ENCODE data around the gene NIPAL4. TPM values are rescaled to one million over a fixed set of nuclear protein-coding genes. Genes with fewer than 3 reads are reported as not detected.

NIPAL4 gene
- total and polyA plus RNA-seq, 2 donors (not counting 3 experiments of a cell fraction or from before 2014, with no cell fraction given): not detected

DNA sequence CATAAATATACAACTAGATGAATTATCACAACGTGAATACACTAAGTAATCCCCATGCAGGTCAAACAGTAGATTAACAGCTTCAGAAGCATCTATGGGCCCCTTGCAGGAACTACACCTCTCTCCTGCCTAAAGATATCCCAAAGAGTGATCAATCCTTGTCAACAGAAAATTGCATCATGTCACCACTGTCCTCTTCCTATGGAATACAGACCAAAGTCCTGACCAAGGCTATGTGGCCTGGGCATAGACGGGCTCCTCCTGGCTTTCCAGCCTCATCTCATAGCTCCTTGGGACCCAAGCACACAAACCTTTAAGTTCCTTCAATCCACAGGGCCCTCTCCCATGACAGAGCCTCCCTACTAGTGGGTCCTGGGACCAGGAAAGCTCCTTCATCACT is 25.3 kb downstream of the NIPAL4 start:
- dilution Hi-C loops (cut with MboI; ENCODE audit: extremely low pct_ligation_motif_present, low sequenced_read_pairs) (loop anchor here (25.0 kb wide), 1 partner anchor 148 kb away; a partner anchor contains a TSS), intact Hi-C loops (cut with micrococcal nuclease) (no loop called here)
- Histone ChIP-seq H3K36me3 (ENCODE audit: control insufficient read depth in 2 of 2, extremely low read depth in 1 of 2, insufficient read depth in 2 of 2, low read length in 2 of 2) (peaks cover 0 to 2% of the 10 kb centered on the region in 2 experiments), H3K79me2 (ENCODE audit: control insufficient read depth, insufficient read depth, low read length) (no peaks in the 10 kb centered on the region), H3K27ac (ENCODE audit: insufficient read depth, low read depth, low read length) (no peak overlapping the region), H3K4me2 (ENCODE audit: insufficient read depth, low read length) (no peak overlapping the region), H3K4me3 (replicated peaks in 1 of 3; ENCODE audit: insufficient read depth in 1 of 3, low read depth in 1 of 3, low read length in 3 of 3) (no peak overlapping the region), H4K20me1 (replicated peaks; ENCODE audit: control insufficient read depth, extremely low read depth, insufficient read depth, low read length) (no peaks in the 10 kb centered on the region), H3K9me3 (replicated peaks; ENCODE audit: control insufficient read depth, insufficient read depth, low read length) (no peaks in the 10 kb centered on the region), H2AFZ (ENCODE audit: low read depth, low read length) (no peak overlapping the region), H3K9ac (replicated peaks; ENCODE audit: extremely low read depth, insufficient read depth, low read length) (no peak overlapping the region), H3K27me3 (ENCODE audit: control insufficient read depth in 2 of 2, insufficient read depth in 2 of 2, low read length in 2 of 2) (no peaks in the 10 kb centered on the region), H3K9me1 (replicated peaks; ENCODE audit: control insufficient read depth, extremely low read depth, insufficient read depth, low read length) (no peaks in the 10 kb centered on the region), H3K4me1 (ENCODE audit: control insufficient read depth, extremely low read depth, insufficient read depth, low read length) (no peaks in the 10 kb centered on the region)
- FAIRE-seq (no peak), DNase-seq (ENCODE audit: low read depth, low spot score) (no peak)
- ChIA-PET CTCF (interaction anchor here (1.0 to 2.5 kb wide), 6 partner anchors 8 to 143 kb away, joined by 3 to 12 read pairs (median 5); no protein-coding TSS in a partner anchor), POLR2A (no interaction called here)
- no TSS peak for BruUV-seq (replicated peaks)
- TF ChIP-seq EZH2 (IDR thresholded peaks at IDR 0.05; ENCODE audit: borderline replicate concordance, low read depth, low read length, severe bottlenecking): no peak
- TF ChIP-seq FOS (IDR thresholded peaks at IDR 0.05; ENCODE audit: borderline replicate concordance, insufficient read depth, low read length): no peak
- TF ChIP-seq GATA2 (IDR thresholded peaks at IDR 0.05; ENCODE audit: insufficient read depth, insufficient read length, low read depth, low read length): no peak
- TF ChIP-seq, protein P1, sequence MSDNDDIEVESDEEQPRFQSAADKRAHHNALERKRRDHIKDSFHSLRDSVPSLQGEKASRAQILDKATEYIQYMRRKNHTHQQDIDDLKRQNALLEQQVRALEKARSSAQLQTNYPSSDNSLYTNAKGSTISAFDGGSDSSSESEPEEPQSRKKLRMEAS (IDR thresholded peaks at IDR 0.05; ENCODE audit: insufficient read depth, insufficient read length): no peak
- no peak for TF ChIP-seq JUN (IDR thresholded peaks at IDR 0.05; ENCODE audit: borderline replicate concordance, insufficient read depth, insufficient read length, low read depth)
- no peak for TF ChIP-seq MYC (IDR thresholded peaks at IDR 0.05; ENCODE audit: low read depth, low read length)
- TF ChIP-seq POLR2A (IDR thresholded peaks at IDR 0.05; ENCODE audit: low read depth, low read length): no peak
- no peak for TF ChIP-seq POLR2AphosphoS5 (IDR thresholded peaks at IDR 0.05; ENCODE audit: insufficient read depth, low read depth, low read length)
- TF ChIP-seq, protein P2, sequence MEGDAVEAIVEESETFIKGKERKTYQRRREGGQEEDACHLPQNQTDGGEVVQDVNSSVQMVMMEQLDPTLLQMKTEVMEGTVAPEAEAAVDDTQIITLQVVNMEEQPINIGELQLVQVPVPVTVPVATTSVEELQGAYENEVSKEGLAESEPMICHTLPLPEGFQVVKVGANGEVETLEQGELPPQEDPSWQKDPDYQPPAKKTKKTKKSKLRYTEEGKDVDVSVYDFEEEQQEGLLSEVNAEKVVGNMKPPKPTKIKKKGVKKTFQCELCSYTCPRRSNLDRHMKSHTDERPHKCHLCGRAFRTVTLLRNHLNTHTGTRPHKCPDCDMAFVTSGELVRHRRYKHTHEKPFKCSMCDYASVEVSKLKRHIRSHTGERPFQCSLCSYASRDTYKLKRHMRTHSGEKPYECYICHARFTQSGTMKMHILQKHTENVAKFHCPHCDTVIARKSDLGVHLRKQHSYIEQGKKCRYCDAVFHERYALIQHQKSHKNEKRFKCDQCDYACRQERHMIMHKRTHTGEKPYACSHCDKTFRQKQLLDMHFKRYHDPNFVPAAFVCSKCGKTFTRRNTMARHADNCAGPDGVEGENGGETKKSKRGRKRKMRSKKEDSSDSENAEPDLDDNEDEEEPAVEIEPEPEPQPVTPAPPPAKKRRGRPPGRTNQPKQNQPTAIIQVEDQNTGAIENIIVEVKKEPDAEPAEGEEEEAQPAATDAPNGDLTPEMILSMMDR (IDR thresholded peaks at IDR 0.05; ENCODE audit: extremely low read depth in 1 of 2, insufficient read depth in 1 of 2, low read depth in 1 of 2, low read length in 2 of 2): no peak

All from endothelial cell of umbilical vein (primary cell).